BJ (cell line): ENCODE data around the gene CHKA. TPM values are rescaled to one million over a fixed set of nuclear protein-coding genes. Genes with fewer than 3 reads are reported as not detected.

Source experiments
- CTCF ChIA-PET: fragments of 350-600 bp; formaldehyde crosslinking; extraction: SDS; loops from one replicate; lab custom pipeline; 2021; ENCODE audit warnings: antibody characterized with exemption, inconsistent platforms; lab: Yijun Ruan, JAX
- POLR2A ChIA-PET: fragments of 300-600 bp; sonication (Branson Sonifier 250); formaldehyde crosslinking; extraction: SDS; loops from one replicate; lab custom pipeline; 2021; ENCODE audit warnings: antibody characterized with exemption; lab: Charles Lee
- DNase-seq: peaks from one replicate; pipeline ENCODE4 v3.0.0-alpha.2; 2011; ENCODE audit warnings: low read depth
- H3K27me3 ChIP-seq: 2 replicates; pipeline ENCODE4 v1.6.0; 2011; ENCODE audit warnings: low read length; ENCODE audit not compliant: control insufficient read depth, insufficient read depth
- H3K36me3 ChIP-seq: 2 replicates; pipeline ENCODE4 v1.5.1; 2011; ENCODE audit warnings: low read length; ENCODE audit not compliant: control insufficient read depth, insufficient read depth
- H3K4me3 ChIP-seq: 2 replicates; pipeline ENCODE4 v1.5.1; 2011; ENCODE audit warnings: low read depth, mild to moderate bottlenecking, control low read depth, low read length
- CTCF ChIP-seq: IDR thresholded peaks from 2 replicates; pipeline ENCODE4 v1.5.1; 2011; ENCODE audit warnings: low read depth, mild to moderate bottlenecking, control low read depth, inconsistent platforms, low read length, moderate library complexity; ENCODE audit not compliant: insufficient read depth
- polyA plus RNA-seq: library from polyadenylated mRNA; depleted of rRNA; stranded (reverse); fragments of >200 nt; gene quantifications from 2 replicates; pipeline ENCODE4 v1.2.3, GENCODE V29; 2011

Gene CHKA
- polyA plus RNA-seq, 1 experiment = 5.9 TPM

- H3K4me3 ChIP-seq = no peak overlapping the region
- H3K27me3 ChIP-seq = no peaks in the 10 kb centered on the region
- H3K36me3 ChIP-seq = peaks cover 16% of the 10 kb centered on the region
- peak; percentile 22; the same call in 1 of the 2 replicates for TF ChIP-seq CTCF
- no peak for DNase-seq
- POLR2A ChIA-PET = no interaction called here
- CTCF ChIA-PET = interaction anchor here (0.8 to 1.9 kb wide), 3 partner anchors 8 to 12 kb away, joined by 3 to 9 read pairs (median 3); partner anchors contain the start of gene NDUFS8
These were observed 99.9 kb downstream of the CHKA start for GRCh38 chr11:68021167-68021787.

- ChIA-PET CTCF (interaction anchor here (0.7 kb wide), 1 partner anchor 186 kb away, joined by 3 read pairs; no protein-coding TSS in a partner anchor), POLR2A (no interaction called here)
- H3K27me3 ChIP-seq = no peaks in the 10 kb centered on the region
- H3K36me3 ChIP-seq = peaks cover 13% of the 10 kb centered on the region
- no peak for DNase-seq
- no peak overlapping the region for H3K4me3 ChIP-seq
- TF ChIP-seq CTCF = peak; percentile 62
These were observed 100.6 kb downstream of the CHKA start for GRCh38 chr11:68020575-68020974.

GRCh38 chr11:68019486-68019885, 101.7 kb downstream of the CHKA start:
- POLR2A ChIA-PET = no interaction called here
- Histone ChIP-seq H3K4me3 (no peak overlapping the region), H3K36me3 (peaks cover 5% of the 10 kb centered on the region), H3K27me3 (no peaks in the 10 kb centered on the region)
- TF ChIP-seq CTCF = no peak
- no peak for DNase-seq
- CTCF ChIA-PET = interaction anchor here (1.7 to 1.8 kb wide), 2 partner anchors 10 kb away, joined by 5 read pairs; partner anchors contain the start of genes ALDH3B1 and NDUFS8

GRCh38 chr11:68018730-68019190, 102.4 kb downstream of the CHKA start:
- Histone ChIP-seq H3K36me3 (peaks cover 5% of the 10 kb centered on the region), H3K27me3 (no peaks in the 10 kb centered on the region), H3K4me3 (no peak overlapping the region)
- TF ChIP-seq CTCF = no peak
- DNase-seq = no peak
- ChIA-PET POLR2A (no interaction called here), CTCF (interaction anchor here (0.6 to 1.8 kb wide), 3 partner anchors 9 to 87 kb away, joined by 3 to 5 read pairs (median 5); partner anchors contain the start of genes ALDH3B1 and NDUFS8)

- ChIA-PET POLR2A (no interaction called here), CTCF (interaction anchor here (0.6 to 1.8 kb wide), 3 partner anchors 8 to 88 kb away, joined by 3 to 5 read pairs (median 5); partner anchors contain the start of genes ALDH3B1 and NDUFS8)
- no peak for DNase-seq
- TF ChIP-seq CTCF = no peak
- H3K4me3 ChIP-seq = no peak overlapping the region
- peaks cover 5% of the 10 kb centered on the region for H3K36me3 ChIP-seq
- no peaks in the 10 kb centered on the region for H3K27me3 ChIP-seq
These were observed 103.0 kb downstream of the CHKA start for GRCh38 chr11:68017980-68018729.
